Activated CD4-positive, CD25-positive, alpha-beta regulatory T cell treated with anti-CD3 and anti-CD28 coated beads, Interleukin-2, amount 50 U/mL, for 16 hours (primary cell): ENCODE data around the gene SLC17A6.

Experiments
- DNase-seq: peaks from one replicate; pipeline ENCODE4 v3.0.0-alpha.2; 2020; ENCODE audit warnings: low read depth, low spot score

SLC17A6 gene

GRCh38 chr11:22389526-22390282, 51.5 kb downstream of the SLC17A6 start:
- DNase-seq = no peak

- DNase-seq = no peak
Observed at GRCh38 chr11:22390283-22390655, 52.1 kb downstream of the SLC17A6 start.

DNA sequence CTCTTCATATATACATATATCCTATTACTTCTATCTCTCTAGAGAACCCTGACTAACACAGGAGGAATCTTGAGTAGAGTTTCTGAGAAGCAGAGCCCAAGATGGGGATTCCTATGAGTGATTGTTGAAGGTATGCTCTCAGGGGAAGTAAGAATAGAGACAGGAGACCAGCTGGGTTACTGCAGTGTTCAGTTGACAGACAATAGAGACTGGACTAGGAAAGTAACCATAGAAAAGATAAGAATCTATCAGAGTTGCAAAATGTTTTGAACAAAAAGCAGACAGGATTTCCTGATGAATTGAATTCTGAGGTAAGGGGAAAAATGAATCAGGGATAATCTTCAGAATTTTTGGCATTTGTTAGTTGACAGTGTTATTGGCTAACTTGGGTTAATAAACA, 54.4 kb downstream of the SLC17A6 start:
- no peak for DNase-seq

- DNase-seq = no peak
Observed at GRCh38 chr11:22405377-22405776, 67.2 kb downstream of the SLC17A6 start.

- no peak for DNase-seq
Observed at GRCh38 chr11:22407267-22407666, 69.1 kb downstream of the SLC17A6 start.

- no peak for DNase-seq
Observed at GRCh38 chr11:22407921-22408320, 69.7 kb downstream of the SLC17A6 start.

DNA sequence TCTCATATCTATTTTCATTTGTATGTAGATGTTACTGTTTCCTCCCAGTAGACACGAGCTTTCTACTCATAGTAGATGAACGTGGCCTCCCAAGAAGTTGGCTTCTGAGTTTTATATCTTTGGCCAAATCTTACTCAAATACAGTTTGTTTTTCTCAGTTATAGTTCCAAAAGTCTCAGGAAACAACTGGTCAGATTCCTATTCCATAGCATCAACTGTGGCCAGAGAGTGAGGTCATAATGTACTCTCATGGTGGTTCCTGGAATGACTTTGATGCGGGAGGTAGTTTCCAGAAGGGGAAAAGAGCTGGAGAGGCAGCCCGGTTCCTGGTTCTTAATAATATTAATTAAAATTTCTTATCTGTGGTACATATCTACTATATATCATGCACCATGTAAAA, 77.3 kb downstream of the SLC17A6 start:
- DNase-seq = no peak

DNA sequence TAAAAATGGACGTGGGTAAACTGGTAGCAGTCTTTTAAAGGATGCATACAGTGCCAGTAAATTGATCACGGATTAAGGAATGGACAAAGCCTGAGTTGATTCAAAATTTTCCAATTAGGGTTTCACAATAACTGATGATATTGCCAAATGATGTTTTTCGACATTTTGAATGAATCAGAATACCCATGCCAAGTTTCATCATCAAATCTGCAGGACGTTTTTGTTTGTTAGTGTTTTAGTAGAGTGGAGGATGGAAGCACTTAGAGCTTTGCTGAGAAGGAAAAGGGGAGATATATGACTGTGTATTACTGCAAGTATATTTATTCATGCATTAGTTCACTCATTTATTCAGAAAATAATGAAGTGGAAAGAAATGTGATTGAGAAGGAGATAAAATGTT, 78.3 kb downstream of the SLC17A6 start:
- DNase-seq = no peak

DNA sequence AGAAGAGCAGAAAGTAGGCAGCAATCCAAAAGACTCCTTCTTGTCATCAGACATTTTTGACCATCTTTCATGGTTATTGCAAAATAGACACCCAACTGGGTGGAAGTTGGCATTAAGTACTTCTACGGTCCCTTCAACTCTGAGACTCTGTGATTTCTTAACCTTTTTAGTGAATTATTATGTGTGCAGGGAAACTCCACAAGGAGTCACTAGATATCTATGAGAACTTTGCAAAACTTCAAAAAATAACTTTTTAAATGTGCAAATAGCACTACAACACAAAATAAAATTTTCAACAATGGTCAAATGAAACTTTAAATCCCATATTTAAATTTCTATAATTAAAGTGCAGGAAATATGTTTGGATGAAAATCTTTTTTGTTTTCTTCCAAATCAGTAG, 88.7 kb downstream of the SLC17A6 start:
- DNase-seq = no peak
